ENCODE results near the gene MORN1. TPM values are rescaled to one million over a fixed set of nuclear protein-coding genes. Genes with fewer than 3 reads are reported as not detected.

MORN1 gene
- polyA plus RNA-seq, 1 donor (not counting 4 experiments of a cell fraction or from before 2014, with no cell fraction given) = 2.1 TPM

DNA sequence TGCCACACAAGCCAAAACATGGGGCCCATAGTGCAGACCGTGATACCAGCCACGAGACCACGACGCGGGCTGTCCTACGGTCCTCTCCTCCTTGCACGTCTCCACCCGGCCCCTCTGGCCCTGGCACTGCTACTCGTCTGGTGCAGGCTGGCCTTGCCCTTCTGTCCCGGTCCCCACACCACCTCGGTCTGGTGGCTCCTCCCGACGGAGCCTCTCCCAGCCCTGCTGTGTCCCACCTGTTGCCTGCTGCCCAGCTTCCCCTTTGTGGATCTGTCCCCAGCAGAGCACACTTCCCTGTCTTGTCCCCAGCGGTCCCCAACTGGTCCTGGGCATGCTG, 50.5 kb downstream of the MORN1 start:
- DNase-seq (ENCODE audit: low read depth, low spot score) = no peak
- H3K4me1 ChIP-seq (ENCODE audit: control insufficient read depth, extremely low read depth, insufficient read depth, low read length) = peaks cover 8% of the 10 kb centered on the region
- no peak overlapping the region for H3K27ac ChIP-seq (ENCODE audit: control insufficient read depth, insufficient read depth, low read length)
- dilution Hi-C loops (cut with MboI; ENCODE audit: extremely low pct_ligation_motif_present, low sequenced_read_pairs) = no loop called here
- H3K4me3 ChIP-seq (ENCODE audit: control insufficient read depth in 2 of 3, extremely low read depth in 1 of 3, insufficient read depth in 2 of 3, low read depth in 1 of 3, low read length in 3 of 3) = no peak overlapping the region
- no peaks in the 10 kb centered on the region for H3K27me3 ChIP-seq (ENCODE audit: control insufficient read depth, extremely low read depth, insufficient read depth, low read length)
- no peaks in the 10 kb centered on the region for H3K36me3 ChIP-seq (ENCODE audit: control insufficient read depth in 2 of 2, extremely low read depth in 1 of 2, insufficient read depth in 2 of 2, low read length in 2 of 2)
- TF ChIP-seq, protein P1, sequence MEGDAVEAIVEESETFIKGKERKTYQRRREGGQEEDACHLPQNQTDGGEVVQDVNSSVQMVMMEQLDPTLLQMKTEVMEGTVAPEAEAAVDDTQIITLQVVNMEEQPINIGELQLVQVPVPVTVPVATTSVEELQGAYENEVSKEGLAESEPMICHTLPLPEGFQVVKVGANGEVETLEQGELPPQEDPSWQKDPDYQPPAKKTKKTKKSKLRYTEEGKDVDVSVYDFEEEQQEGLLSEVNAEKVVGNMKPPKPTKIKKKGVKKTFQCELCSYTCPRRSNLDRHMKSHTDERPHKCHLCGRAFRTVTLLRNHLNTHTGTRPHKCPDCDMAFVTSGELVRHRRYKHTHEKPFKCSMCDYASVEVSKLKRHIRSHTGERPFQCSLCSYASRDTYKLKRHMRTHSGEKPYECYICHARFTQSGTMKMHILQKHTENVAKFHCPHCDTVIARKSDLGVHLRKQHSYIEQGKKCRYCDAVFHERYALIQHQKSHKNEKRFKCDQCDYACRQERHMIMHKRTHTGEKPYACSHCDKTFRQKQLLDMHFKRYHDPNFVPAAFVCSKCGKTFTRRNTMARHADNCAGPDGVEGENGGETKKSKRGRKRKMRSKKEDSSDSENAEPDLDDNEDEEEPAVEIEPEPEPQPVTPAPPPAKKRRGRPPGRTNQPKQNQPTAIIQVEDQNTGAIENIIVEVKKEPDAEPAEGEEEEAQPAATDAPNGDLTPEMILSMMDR (optimal IDR thresholded peaks at IDR 0.05 in 1 of 3, IDR thresholded peaks at IDR 0.05 in 1 of 3, conservative IDR thresholded peaks at IDR 0.05 in 1 of 3; ENCODE audit: extremely low read depth in 1 of 3, insufficient read depth in 2 of 3, low read length in 3 of 3) = no peak
- TF ChIP-seq EZH2 (IDR thresholded peaks at IDR 0.05; ENCODE audit: low read length) = no peak
- FAIRE-seq = no peak
- no peak overlapping the region for H3K4me2 ChIP-seq (ENCODE audit: control insufficient read depth, extremely low read depth, insufficient read depth, low read depth, low read length)
- H4K20me1 ChIP-seq (ENCODE audit: control insufficient read depth, extremely low read depth, insufficient read depth, low read length) = no peaks in the 10 kb centered on the region
- H3K9ac ChIP-seq (ENCODE audit: control insufficient read depth, extremely low read depth, insufficient read depth, low read length) = no peak overlapping the region
- no peak overlapping the region for H2AFZ ChIP-seq (ENCODE audit: control insufficient read depth, low read length)
- no peaks in the 10 kb centered on the region for H3K79me2 ChIP-seq (ENCODE audit: control insufficient read depth, insufficient read depth, low read length)
- H3K9me1 ChIP-seq (ENCODE audit: control insufficient read depth, extremely low read depth, insufficient read depth, low read length) = no peaks in the 10 kb centered on the region
- H3K9me3 ChIP-seq (ENCODE audit: control insufficient read depth, low read depth, low read length) = no peaks in the 10 kb centered on the region

DNA sequence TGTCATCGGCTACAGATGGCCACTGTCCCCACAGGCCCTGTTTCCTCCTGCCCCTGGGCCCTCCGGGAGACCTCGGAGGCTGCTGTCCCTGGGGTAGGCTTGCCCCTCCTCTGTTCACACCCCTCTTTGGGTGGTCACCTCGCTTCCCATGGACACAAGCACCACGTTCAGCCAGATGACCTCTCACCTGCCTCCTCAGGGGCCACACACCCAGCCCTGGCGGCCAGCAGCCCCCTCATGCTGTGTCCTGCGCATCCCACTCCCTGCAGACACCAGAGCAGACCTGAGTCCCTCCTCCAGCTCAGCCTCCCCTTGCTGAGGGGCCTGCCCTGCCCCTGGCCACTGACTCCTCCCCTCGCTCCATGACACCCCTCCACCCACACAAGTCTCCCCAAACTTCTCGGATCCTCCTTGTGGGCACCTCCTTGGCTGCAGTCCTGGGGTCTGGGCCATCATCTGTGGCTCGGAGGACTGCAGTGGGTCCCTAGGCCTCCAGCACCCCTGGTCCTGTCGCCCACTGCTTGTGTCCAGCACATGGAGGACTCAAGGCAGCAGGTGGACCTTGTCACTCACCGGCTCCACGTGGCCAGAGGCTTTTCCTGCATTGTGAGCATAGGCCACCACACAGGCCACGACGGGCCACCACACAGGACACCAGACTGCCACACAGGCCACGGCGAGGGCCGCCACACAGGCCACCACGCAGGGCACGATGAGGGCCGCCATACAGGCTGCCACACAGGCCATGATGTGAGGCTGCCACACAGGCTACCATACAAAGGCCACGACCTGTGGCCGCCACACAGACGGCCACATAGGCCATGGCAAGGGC, 51.1 kb downstream of the MORN1 start:
- no peak overlapping the region for H3K4me3 ChIP-seq (ENCODE audit: control insufficient read depth in 2 of 3, extremely low read depth in 1 of 3, insufficient read depth in 2 of 3, low read depth in 1 of 3, low read length in 3 of 3)
- DNase-seq (ENCODE audit: low read depth, low spot score) = no peak
- H3K27me3 ChIP-seq (ENCODE audit: control insufficient read depth, extremely low read depth, insufficient read depth, low read length) = no peaks in the 10 kb centered on the region
- no peaks in the 10 kb centered on the region for H4K20me1 ChIP-seq (ENCODE audit: control insufficient read depth, extremely low read depth, insufficient read depth, low read length)
- no peak for FAIRE-seq
- TF ChIP-seq, protein P1 (optimal IDR thresholded peaks at IDR 0.05 in 1 of 3, IDR thresholded peaks at IDR 0.05 in 1 of 3, conservative IDR thresholded peaks at IDR 0.05 in 1 of 3; ENCODE audit: extremely low read depth in 1 of 3, insufficient read depth in 2 of 3, low read length in 3 of 3) = no peak
- H3K27ac ChIP-seq (ENCODE audit: control insufficient read depth, insufficient read depth, low read length) = no peak overlapping the region
- dilution Hi-C loops (cut with MboI; ENCODE audit: extremely low pct_ligation_motif_present, low sequenced_read_pairs) = no loop called here
- H2AFZ ChIP-seq (ENCODE audit: control insufficient read depth, low read length) = no peak overlapping the region
- H3K9me1 ChIP-seq (ENCODE audit: control insufficient read depth, extremely low read depth, insufficient read depth, low read length) = no peaks in the 10 kb centered on the region
- no peak overlapping the region for H3K9ac ChIP-seq (ENCODE audit: control insufficient read depth, extremely low read depth, insufficient read depth, low read length)
- H3K36me3 ChIP-seq (ENCODE audit: control insufficient read depth in 2 of 2, extremely low read depth in 1 of 2, insufficient read depth in 2 of 2, low read length in 2 of 2) = no peaks in the 10 kb centered on the region
- H3K4me2 ChIP-seq (ENCODE audit: control insufficient read depth, extremely low read depth, insufficient read depth, low read depth, low read length) = no peak overlapping the region
- no peaks in the 10 kb centered on the region for H3K79me2 ChIP-seq (ENCODE audit: control insufficient read depth, insufficient read depth, low read length)
- H3K4me1 ChIP-seq (ENCODE audit: control insufficient read depth, extremely low read depth, insufficient read depth, low read length) = peaks cover 8% of the 10 kb centered on the region
- no peaks in the 10 kb centered on the region for H3K9me3 ChIP-seq (ENCODE audit: control insufficient read depth, low read depth, low read length)
